ENCODE results near the gene HPS6.

The HPS6 gene

GRCh38 chr10:102102421-102102820 lies 37.3 kb downstream of the HPS6 start:
- H3K27ac ChIP-seq: no peak overlapping the region
- TF ChIP-seq, protein P1, sequence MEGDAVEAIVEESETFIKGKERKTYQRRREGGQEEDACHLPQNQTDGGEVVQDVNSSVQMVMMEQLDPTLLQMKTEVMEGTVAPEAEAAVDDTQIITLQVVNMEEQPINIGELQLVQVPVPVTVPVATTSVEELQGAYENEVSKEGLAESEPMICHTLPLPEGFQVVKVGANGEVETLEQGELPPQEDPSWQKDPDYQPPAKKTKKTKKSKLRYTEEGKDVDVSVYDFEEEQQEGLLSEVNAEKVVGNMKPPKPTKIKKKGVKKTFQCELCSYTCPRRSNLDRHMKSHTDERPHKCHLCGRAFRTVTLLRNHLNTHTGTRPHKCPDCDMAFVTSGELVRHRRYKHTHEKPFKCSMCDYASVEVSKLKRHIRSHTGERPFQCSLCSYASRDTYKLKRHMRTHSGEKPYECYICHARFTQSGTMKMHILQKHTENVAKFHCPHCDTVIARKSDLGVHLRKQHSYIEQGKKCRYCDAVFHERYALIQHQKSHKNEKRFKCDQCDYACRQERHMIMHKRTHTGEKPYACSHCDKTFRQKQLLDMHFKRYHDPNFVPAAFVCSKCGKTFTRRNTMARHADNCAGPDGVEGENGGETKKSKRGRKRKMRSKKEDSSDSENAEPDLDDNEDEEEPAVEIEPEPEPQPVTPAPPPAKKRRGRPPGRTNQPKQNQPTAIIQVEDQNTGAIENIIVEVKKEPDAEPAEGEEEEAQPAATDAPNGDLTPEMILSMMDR (conservative IDR thresholded peaks at IDR 0.05): no peak

DNA sequence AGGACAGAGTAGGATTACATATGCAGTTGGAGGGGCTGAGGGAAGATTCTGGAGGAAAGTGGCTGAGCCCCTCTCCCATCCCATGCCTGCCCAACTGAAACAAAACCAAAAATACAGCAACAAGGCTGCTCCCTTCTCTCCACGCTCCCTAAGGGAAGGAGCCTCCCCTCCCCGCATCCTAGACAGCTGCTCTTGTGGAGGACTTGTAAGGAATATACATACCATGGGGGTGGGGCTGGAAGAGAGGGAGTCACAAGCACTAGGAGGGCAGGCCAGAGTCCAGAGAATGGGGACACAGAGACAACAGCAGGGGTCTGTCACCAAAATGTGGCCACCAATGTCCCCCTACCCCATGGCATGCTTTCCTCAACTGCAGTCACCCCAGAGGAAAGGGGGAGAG lies 41.8 kb downstream of the HPS6 start:
- TF ChIP-seq, protein P1 (conservative IDR thresholded peaks at IDR 0.05): no peak
- no peak overlapping the region for H3K27ac ChIP-seq

GRCh38 chr10:102109166-102110116 lies 44.3 kb downstream of the HPS6 start:
- TF ChIP-seq, protein P1 (conservative IDR thresholded peaks at IDR 0.05): no peak

DNA sequence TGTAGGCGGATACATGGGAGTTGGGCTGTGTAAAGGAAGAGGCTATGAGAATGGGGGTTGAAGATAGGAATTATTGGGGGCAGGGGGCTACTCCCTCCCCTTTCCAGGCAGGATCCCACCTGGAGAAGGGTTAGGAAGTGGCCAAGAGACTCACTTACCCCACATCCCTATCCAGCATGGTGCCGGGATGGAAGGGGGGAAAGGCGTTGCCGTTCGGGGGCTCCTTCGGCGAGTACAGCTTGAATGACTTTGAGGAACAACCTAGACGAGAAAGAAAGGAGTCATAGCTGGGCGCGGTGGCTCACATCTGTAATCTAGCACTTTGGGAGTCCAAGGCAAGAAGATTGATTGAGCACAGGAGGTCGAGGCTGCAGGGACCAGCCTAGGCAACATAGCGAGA lies 46.1 kb downstream of the HPS6 start:
- TF ChIP-seq, protein P1 (conservative IDR thresholded peaks at IDR 0.05): no peak
- no peak overlapping the region for H3K27ac ChIP-seq

More at GRCh38 chr10:102109166-102110116, 44.3 kb downstream of the HPS6 start:
- no peak overlapping the region for H3K27ac ChIP-seq

DNA sequence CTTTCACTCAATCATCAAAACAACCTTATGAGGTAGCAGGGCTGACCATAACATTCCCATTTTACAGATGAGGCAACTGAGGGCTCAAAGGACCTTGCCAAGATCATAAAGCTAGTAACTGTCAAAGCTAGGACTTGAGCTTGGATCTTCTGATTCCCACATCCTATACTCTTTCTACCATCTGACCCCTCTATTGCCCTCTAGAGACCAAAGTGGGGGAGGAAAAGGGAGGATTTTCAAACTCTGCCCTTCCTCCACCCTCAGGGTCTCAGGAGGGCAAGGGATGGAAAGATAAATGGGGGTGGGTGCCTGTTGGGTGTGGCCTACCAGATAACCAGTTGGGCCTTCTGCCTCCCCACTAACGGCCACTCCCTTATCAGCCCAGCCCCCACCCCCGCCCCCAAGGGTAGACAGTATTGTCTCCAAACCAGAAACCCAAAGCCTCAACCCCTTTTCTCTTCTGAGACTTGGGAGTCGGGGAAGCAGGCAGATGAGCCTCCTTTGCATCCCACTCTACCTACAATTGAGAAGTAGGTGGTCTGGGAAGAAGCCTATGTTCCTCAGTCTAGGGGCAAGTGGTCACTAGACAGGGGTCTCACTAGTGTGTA lies 47.2 kb downstream of the HPS6 start:
- no peak overlapping the region for H3K27ac ChIP-seq
- TF ChIP-seq, protein P1 (conservative IDR thresholded peaks at IDR 0.05): peak; percentile 16; the same call in 1 of the 2 replicates

GRCh38 chr10:102113261-102113955 lies 48.3 kb downstream of the HPS6 start:
- H3K27ac ChIP-seq: peak overlapping the region; percentile 86
- TF ChIP-seq, protein P1 (conservative IDR thresholded peaks at IDR 0.05): no peak

Data from VCaP (cell line).